Activated CD4-positive, alpha-beta T cell treated with anti-CD3 and anti-CD28 coated beads for 4 hours (primary cell): ENCODE data around the gene NDE1.
"Not testable (repeated sequence)": the region's sequence is repeated elsewhere in the genome, so short reads cannot be mapped to it uniquely, and the experiment has no call there.

Experiments used
- DNase-seq, 2 donors: peaks; one replicate each; pipeline ENCODE4 v3.0.0-alpha.2; 2020

Gene NDE1

GRCh38 chr16:15650019-15650697 is at the start of gene NDE1:
Gene NDE1, plus strand, starts transcription at chr16:15650245. Its CDS starts 14,534 bp downstream, at chr16:15664779.
- DNase-seq: peak; percentile 75 to 81

- DNase-seq: no peak
These were observed 48.7 kb upstream of the NDE1 start for GRCh38 chr16:15601212-15601879.

- DNase-seq: no peak
These were observed 47.6 kb upstream of the NDE1 start for GRCh38 chr16:15602285-15603044.

GRCh38 chr16:15604460-15605440 is 45.3 kb upstream of the NDE1 start:
- DNase-seq: no peak

- DNase-seq: no peak
These were observed 44.1 kb upstream of the NDE1 start for GRCh38 chr16:15605839-15606517.

GRCh38 chr16:15606518-15607220 is 43.4 kb upstream of the NDE1 start:
- DNase-seq: no peak

GRCh38 chr16:15607221-15607699 is 42.8 kb upstream of the NDE1 start:
- DNase-seq: not testable (repeated sequence)

GRCh38 chr16:15607700-15608396 is 42.2 kb upstream of the NDE1 start:
- DNase-seq: no peak

- DNase-seq: no peak
These were observed 41.4 kb upstream of the NDE1 start for GRCh38 chr16:15608398-15609285.

GRCh38 chr16:15609286-15609649 is 40.8 kb upstream of the NDE1 start:
- no peak for DNase-seq

GRCh38 chr16:15610369-15610871 is 39.6 kb upstream of the NDE1 start:
- no peak for DNase-seq

- no peak for DNase-seq
These were observed 38.4 kb upstream of the NDE1 start for GRCh38 chr16:15611610-15612009.

- DNase-seq: no peak
These were observed 36.4 kb upstream of the NDE1 start for GRCh38 chr16:15613676-15614075.

- no peak for DNase-seq
These were observed 34.0 kb upstream of the NDE1 start for GRCh38 chr16:15616012-15616411.

- no peak for DNase-seq
These were observed 33.4 kb upstream of the NDE1 start for GRCh38 chr16:15616475-15617165.

- no peak for DNase-seq
These were observed 32.1 kb upstream of the NDE1 start for GRCh38 chr16:15617901-15618300.

- DNase-seq: no peak
These were observed 31.7 kb upstream of the NDE1 start for GRCh38 chr16:15618392-15618791.

- DNase-seq: no peak
These were observed 29.3 kb upstream of the NDE1 start for GRCh38 chr16:15620611-15621195.
